ENCODE results near the gene CCDC51.

CCDC51 gene

GRCh38 chr3:48418140-48418539 lies 21.8 kb downstream of the CCDC51 start:
- no peak for DNase-seq

DNA sequence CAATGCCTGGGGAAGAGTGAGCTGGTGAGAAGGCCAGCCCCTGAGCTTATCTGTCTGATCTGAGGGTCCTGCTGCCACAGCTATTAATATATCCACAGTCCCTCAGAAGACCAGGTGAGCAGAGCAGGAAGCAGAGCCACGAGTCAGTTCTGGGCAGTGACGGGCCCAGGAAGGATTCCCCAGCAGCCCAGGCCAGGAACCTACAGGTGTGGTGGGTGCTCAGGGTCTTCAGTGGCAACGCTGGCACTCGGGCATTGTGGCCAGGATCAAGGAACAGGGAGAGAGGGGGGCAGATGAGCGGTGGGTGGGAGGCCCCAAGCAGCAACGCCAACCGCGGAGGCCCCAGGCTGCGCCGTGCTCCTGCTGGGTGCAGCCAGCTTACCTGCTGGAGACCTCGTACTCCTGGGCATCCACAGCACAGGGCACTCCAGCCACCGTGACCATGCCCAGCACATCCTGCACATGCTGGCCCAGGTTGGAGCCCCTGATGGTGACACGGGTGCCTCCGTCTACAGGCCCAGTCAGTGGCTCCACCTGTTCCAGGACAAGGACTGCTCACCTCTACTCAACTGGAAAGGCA lies 22.3 kb downstream of the CCDC51 start:
- DNase-seq, result no peak

- DNase-seq, result no peak
Measured at GRCh38 chr3:48416546-48416945, 23.4 kb downstream of the CCDC51 start.

- DNase-seq, result no peak
Measured at GRCh38 chr3:48416091-48416505, 23.8 kb downstream of the CCDC51 start.

- no peak for DNase-seq
Measured at GRCh38 chr3:48415251-48415953, 24.5 kb downstream of the CCDC51 start.

- no peak for DNase-seq
Measured at GRCh38 chr3:48414376-48415250, 25.3 kb downstream of the CCDC51 start.

- DNase-seq, result no peak
Measured at GRCh38 chr3:48413611-48414010, 26.3 kb downstream of the CCDC51 start.

DNA sequence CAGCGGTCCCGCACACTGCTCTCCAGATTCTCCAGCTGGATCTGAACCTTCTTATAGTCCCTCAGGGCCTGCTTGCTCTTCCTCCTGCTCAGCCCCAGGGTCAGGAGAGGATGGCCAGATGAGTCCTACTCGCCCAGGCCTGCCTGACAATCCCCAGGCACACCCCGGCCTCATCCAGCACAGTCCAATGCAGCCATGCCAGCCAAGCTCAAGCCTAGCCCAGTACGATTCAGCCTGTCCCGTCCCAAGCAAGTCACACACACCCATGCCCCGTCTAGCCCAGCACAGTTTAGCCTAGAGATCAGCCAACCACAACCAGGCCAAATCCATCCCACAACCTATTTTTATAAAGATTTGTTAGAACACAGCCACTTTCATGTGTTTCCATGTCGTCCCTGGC lies 26.8 kb downstream of the CCDC51 start:
- DNase-seq, result no peak

DNA sequence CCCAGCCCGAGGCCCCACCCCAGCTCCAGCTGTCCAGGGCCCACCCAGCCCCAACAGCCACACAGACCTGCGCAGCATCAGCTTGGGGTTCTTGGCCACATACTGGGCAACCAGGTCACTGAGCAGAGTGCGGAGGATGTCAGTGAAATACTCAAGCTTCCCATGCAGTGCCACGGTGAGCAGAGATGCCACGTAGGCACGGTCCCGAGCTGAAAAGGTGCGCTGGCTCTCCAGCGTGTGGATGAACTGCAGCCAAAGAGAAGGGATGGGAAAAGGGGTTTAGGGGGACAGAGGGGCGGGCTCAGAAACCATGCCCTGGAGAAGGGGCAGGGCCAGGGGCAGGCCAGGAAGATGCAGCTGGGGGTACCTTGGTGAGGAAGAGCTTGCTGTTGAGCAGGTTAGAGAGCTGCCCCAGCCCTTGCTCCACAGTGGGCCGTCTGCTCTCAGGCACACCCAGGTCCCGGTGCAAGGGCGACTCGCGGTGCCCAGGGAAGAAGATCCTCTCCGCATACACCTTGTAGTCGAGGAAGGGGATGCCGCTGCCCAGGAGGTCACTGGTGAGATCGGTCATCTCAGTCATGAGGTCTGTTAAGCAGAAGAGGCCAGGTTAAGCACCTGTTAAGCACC lies 27.4 kb downstream of the CCDC51 start:
- no peak for DNase-seq

DNA sequence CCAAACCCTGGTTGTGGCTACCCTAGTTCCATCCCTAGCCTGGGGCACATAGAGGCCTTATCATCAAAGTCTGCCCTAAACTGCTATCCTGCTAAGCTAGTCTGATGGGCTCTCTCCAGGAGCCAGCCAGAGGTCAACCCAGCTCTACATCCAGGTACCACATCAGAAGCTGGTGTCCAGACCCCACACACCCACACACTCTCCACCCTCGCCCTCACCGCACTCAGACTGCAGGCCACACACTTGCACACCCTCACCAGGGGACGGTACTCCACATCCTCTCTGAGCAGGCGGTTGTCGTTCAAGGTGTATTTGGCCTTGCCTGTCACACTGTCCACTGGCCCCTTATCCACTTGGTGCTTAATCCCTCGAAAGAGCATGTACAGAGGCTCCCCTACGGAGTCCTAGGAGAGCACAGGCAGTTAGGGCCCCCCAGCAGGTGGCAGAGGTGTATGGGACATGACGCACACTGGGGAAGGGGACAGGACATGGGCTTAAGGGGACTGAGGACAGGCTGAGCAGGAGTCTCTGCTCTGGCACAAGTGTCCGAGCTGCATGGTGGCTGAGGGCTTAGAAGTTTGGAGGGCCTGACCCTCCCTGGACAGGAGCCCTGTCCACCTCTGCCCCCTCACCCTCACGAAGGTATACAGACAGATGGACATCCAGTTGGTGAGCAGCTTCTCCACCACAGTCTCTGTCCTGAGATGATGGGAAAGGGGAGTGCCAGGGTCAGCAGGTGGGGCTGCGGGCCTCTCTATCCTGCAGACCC lies 28.1 kb downstream of the CCDC51 start:
- no peak for DNase-seq

GRCh38 chr3:48411041-48411588 lies 28.8 kb downstream of the CCDC51 start:
- DNase-seq, result no peak

GRCh38 chr3:48410205-48411040 lies 29.5 kb downstream of the CCDC51 start:
- no peak for DNase-seq

- no peak for DNase-seq
Measured at GRCh38 chr3:48409291-48410201, 30.4 kb downstream of the CCDC51 start.

GRCh38 chr3:48408823-48409281 lies 31.1 kb downstream of the CCDC51 start:
- no peak for DNase-seq

GRCh38 chr3:48407542-48408099 lies 32.3 kb downstream of the CCDC51 start:
- DNase-seq, result no peak

GRCh38 chr3:48406443-48407431 lies 33.2 kb downstream of the CCDC51 start:
- DNase-seq, result no peak

GRCh38 chr3:48405971-48406370 lies 33.9 kb downstream of the CCDC51 start:
- no peak for DNase-seq

GRCh38 chr3:48405343-48405881 lies 34.5 kb downstream of the CCDC51 start:
- DNase-seq, result no peak
